Bladder microvascular endothelial cell (primary cell): ENCODE results near the gene SSR3. TPM values are rescaled to one million over a fixed set of nuclear protein-coding genes. Genes with fewer than 3 reads are reported as not detected.

Experiments
- total RNA-seq: library from RNA; depleted of rRNA; stranded (reverse); fragments of >200 nt; gene quantifications from 2 replicates; pipeline ENCODE4 v1.2.3, GENCODE V29; 2014

Gene SSR3
- 115 and 459 TPM in 2 replicates for total RNA-seq

DNA sequence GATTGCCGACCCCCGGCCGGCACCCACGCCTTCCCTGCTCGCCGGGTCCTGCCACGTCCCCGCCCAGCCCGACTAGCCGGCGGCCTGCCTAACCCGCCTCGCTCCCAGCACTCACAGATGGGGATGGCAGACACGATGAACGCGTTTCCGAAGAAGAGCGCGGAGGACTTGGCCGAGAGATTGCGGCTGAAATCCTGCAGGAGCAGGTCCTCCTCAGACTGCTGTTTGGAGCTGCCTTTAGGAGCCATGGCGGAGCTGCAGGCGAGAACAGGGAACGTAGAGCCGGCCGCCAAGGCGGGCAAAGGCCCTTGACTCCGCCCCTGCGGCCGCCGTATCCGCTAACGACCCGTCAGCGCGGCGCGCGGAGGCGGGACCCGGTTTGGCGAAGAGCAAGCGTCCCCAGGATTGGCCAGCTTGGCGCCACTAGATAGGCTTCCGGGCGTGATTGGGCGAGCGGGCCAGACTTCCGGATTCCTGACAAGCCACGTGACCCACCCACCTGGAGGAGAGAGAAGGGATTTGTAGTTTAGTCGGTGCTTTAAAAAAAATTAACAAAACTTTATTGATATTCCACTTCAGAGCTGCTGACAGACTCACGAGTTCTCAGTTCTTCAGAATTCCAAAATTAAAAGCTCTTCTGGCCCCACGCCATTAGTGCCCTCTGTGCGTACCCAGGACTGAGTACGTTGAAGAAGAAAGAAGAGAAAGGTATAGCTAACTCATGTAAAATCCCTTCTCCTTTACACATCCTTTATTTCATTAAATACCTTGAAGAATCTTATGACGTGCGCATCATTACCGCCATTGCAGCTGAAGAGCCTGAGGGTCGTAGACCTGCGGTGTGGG is at the start of gene SSR3:
Gene SSR3 (minus strand): TSS at position 276 of the 846 bp plus-strand sequence. CDS start 28 bp downstream, at position 248.

Other genes with a start within 250 kb of the SSR3 start
- gene TIPARP, start 119.5 kb upstream of the SSR3 start, total RNA-seq: 18.1 and 29.3 TPM in 2 replicates